ENCODE data around the gene RNF149.

DNA sequence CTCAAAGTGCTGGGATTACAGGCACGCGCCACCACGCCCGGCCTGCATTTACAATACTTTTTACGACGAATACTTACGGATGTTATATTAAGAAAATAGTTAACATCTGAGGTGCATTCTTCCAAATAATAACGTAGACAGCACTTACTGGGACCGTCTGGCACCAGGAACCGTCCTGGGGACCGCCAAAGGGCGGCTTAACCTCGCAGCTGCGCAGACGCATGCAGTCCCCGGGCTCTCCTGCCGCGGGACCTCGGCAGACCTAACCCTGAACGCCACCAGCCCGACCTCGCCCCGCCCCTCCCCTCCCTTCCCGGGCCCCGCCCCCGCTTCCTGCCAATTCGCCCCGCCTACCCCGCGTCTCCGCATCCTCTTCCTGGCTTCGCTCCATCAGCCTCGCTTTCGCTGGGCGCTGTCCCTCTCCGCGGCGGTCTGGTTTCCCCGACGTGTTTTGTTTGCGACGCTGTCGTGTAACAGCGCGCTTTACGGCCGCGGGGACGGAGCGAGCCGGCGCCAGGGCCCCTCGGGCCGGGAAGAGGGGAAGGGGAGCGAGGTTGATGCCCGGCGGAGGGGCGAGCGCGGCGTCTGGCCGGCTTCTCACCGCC lies 56.0 kb downstream of the RNF149 start, which contains the start of gene CNOT11:
- TF ChIP-seq POLR2A (IDR thresholded peaks at IDR 0.05; ENCODE audit: low read depth, low read length) (peak; percentile 85), POLR2AphosphoS5 (IDR thresholded peaks at IDR 0.05; ENCODE audit: low read depth, low read length) (peak; percentile 81)

All from GM12892 (cell line).